IMR-90 (cell line): ENCODE data around the gene SPINK14. TPM values are rescaled to one million over a fixed set of nuclear protein-coding genes. Genes with fewer than 3 reads are reported as not detected.

Source experiments
- ATAC-seq: fragments of 200-7000 bp; cut with Tn5 transposase; 2 replicates; pipeline ENCODE4 v1.9.1; 2020; ENCODE audit warnings: low read depth, mild to moderate bottlenecking, moderate library complexity
- BruUV-seq: library from RNA; stranded (reverse); fragments of 400-500 nt; replicated peaks from 2 replicates; lab custom pipeline; 2021; lab: Mats Ljungman, UMichigan
- CTCF ChIA-PET: fragments of 300-600 bp; formaldehyde crosslinking; extraction: SDS; loops from one replicate; lab custom pipeline; 2021; ENCODE audit warnings: antibody characterized with exemption; lab: Yijun Ruan, JAX
- POLR2A ChIA-PET: fragments of 300-600 bp; sonication (Branson Sonifier 250); formaldehyde crosslinking; loops from one replicate; lab custom pipeline; 2022; ENCODE audit warnings: antibody characterized with exemption; ENCODE audit not compliant: unreplicated experiment; lab: Charles Lee
- DNase-seq: peaks from one replicate; pipeline ENCODE4 v3.0.0; 2013
- H2AFZ ChIP-seq: replicated peaks from 2 replicates; pipeline ENCODE3; 2013; ENCODE audit warnings: low read length, mild to moderate bottlenecking; ENCODE audit not compliant: poor library complexity
- H2AK5ac ChIP-seq: 2 replicates; pipeline ENCODE4 v1.6.1; 2013; ENCODE audit warnings: low read depth, low read length, inconsistent platforms
- H2AK9ac ChIP-seq: replicated peaks from 2 replicates; pipeline ENCODE3; 2013; ENCODE audit warnings: mild to moderate bottlenecking, low read depth, low read length, moderate library complexity; ENCODE audit not compliant: poor library complexity
- H2BK120ac ChIP-seq: 2 replicates; pipeline ENCODE4 v1.6.1; 2013; ENCODE audit warnings: low read depth, low read length, inconsistent platforms
- H2BK15ac ChIP-seq: 3 replicates; pipeline ENCODE4 v1.6.1; 2013; ENCODE audit warnings: low read depth, low read length, inconsistent platforms
- H2BK20ac ChIP-seq: 2 replicates; pipeline ENCODE4 v1.6.1; 2013; ENCODE audit warnings: low read depth, mild to moderate bottlenecking, inconsistent platforms, low read length, moderate library complexity
- H2BK5ac ChIP-seq: 2 replicates; pipeline ENCODE4 v1.6.1; 2013; ENCODE audit warnings: mild to moderate bottlenecking, low read depth, low read length, inconsistent platforms; ENCODE audit not compliant: poor library complexity, severe bottlenecking
- H3K14ac ChIP-seq: replicated peaks from 2 replicates; pipeline ENCODE4 v1.6.1; 2013; ENCODE audit warnings: low read depth, low read length, inconsistent platforms
- H3K18ac ChIP-seq: 2 replicates; pipeline ENCODE4 v1.6.1; 2013; ENCODE audit warnings: low read depth, low read length, control low read depth
- H3K23ac ChIP-seq: 2 replicates; pipeline ENCODE4 v1.6.1; 2013; ENCODE audit warnings: low read depth, low read length, inconsistent platforms
- H3K27ac ChIP-seq: 2 replicates; pipeline ENCODE4 v1.5.1; 2013; ENCODE audit warnings: mild to moderate bottlenecking, control low read depth, low read length; ENCODE audit not compliant: insufficient read depth
- H3K27me3 ChIP-seq: 2 replicates; pipeline ENCODE4 v1.6.1; 2013; ENCODE audit warnings: low read length; ENCODE audit not compliant: control insufficient read depth, insufficient read depth
- H3K36me3 ChIP-seq: 2 replicates; pipeline ENCODE4 v1.6.1; 2013; ENCODE audit warnings: low read length, mixed read lengths; ENCODE audit not compliant: control insufficient read depth, insufficient read depth
- H3K4ac ChIP-seq: 2 replicates; pipeline ENCODE4 v1.6.1; 2013; ENCODE audit warnings: low read depth, low read length, inconsistent platforms
- H3K4me1 ChIP-seq: 2 replicates; pipeline ENCODE4 v1.6.1; 2013; ENCODE audit warnings: low read length, mixed read lengths; ENCODE audit not compliant: control insufficient read depth, insufficient read depth
- H3K4me2 ChIP-seq: 2 replicates; pipeline ENCODE4 v1.6.1; 2013; ENCODE audit warnings: low read depth, mild to moderate bottlenecking, control low read depth, low read length, moderate library complexity
- H3K4me3 ChIP-seq: 2 replicates; pipeline ENCODE4 v1.5.1; 2013; ENCODE audit warnings: low read depth, mild to moderate bottlenecking, control low read depth, low read length, moderate library complexity; ENCODE audit not compliant: insufficient read depth
- H3K56ac ChIP-seq: 2 replicates; pipeline ENCODE4 v1.6.1; 2013; ENCODE audit warnings: low read length, inconsistent platforms; ENCODE audit not compliant: insufficient read depth; ENCODE audit errors: extremely low read depth
- H3K79me1 ChIP-seq, 2 experiments: 2 replicates each; pipeline ENCODE4 v1.6.1; 2013; ENCODE audit warnings: low read length in 2 of 2, inconsistent platforms in 1 of 2, low read depth in 1 of 2
- H3K9ac ChIP-seq: 2 replicates; pipeline ENCODE4 v1.6.1; 2013; ENCODE audit warnings: low read depth, low read length, control low read depth
- H3K9me1 ChIP-seq: 2 replicates; pipeline ENCODE4 v1.6.1; 2013; ENCODE audit warnings: low read length, inconsistent platforms; ENCODE audit not compliant: insufficient read depth
- H3K9me3 ChIP-seq: 2 replicates; pipeline ENCODE4 v1.6.1; 2013; ENCODE audit warnings: low read length; ENCODE audit not compliant: control insufficient read depth, insufficient read depth
- H4K20me1 ChIP-seq: 2 replicates; pipeline ENCODE4 v1.6.1; 2013; ENCODE audit warnings: low read length, inconsistent platforms; ENCODE audit not compliant: insufficient read depth
- H4K5ac ChIP-seq: 2 replicates; pipeline ENCODE4 v1.6.1; 2013; ENCODE audit warnings: mild to moderate bottlenecking, low read depth, low read length, control low read depth
- H4K8ac ChIP-seq, 2 experiments: 2 replicates each; pipeline ENCODE4 v1.6.1; 2013; ENCODE audit warnings: low read depth in 2 of 2, low read length in 2 of 2, control low read depth in 1 of 2, inconsistent platforms in 1 of 2
- H4K91ac ChIP-seq: 2 replicates; pipeline ENCODE4 v1.6.1; 2013; ENCODE audit warnings: low read depth, low read length, inconsistent platforms; ENCODE audit not compliant: insufficient read depth
- CTCF ChIP-seq: conservative IDR thresholded peaks from 2 replicates; pipeline ENCODE4 v1.5.1; 2012; ENCODE audit warnings: mild to moderate bottlenecking, low read depth, low read length, improper control_type of control experiment
- MAZ ChIP-seq: IDR thresholded peaks from 2 replicates; pipeline ENCODE4 v1.6.1; 2012; ENCODE audit warnings: low read depth, mild to moderate bottlenecking, low read length, improper control_type of control experiment, moderate library complexity, borderline replicate concordance
- POLR2A ChIP-seq: IDR thresholded peaks from 2 replicates; pipeline ENCODE4 v1.6.1; 2012; ENCODE audit warnings: mild to moderate bottlenecking, low read depth, low read length
- WGBS, 2 experiments: methylation state at CpG; one replicate each; pipeline versions ENCODE4 v1.1.5 to v1.1.7; 2013; ENCODE audit warnings: missing lambda C conversion rate in 2 of 2; ENCODE audit not compliant: insufficient read length in 1 of 2; ENCODE audit errors: extremely low coverage in 2 of 2; 5-methylcytosine and 5-hydroxymethylcytosine counted together
- dilution Hi-C: fragments of 300-500 bp; cut with HindIII; formaldehyde crosslinking; loops from one replicate; pipeline ENCODE4 v1.14.3; 2018; ENCODE audit warnings: low sequenced_read_pairs; ENCODE audit not compliant: unreplicated experiment
- in situ Hi-C: fragments of 300-500 bp; cut with MboI; formaldehyde crosslinking; loops from 3 replicates; pipeline ENCODE4 v1.14.3; 2019; ENCODE audit warnings: low sequenced_read_pairs, inconsistent platforms, mixed read lengths
- intact Hi-C: fragments of 100-400 bp; cut with micrococcal nuclease; formaldehyde crosslinking; loops from 2 replicates; pipeline ENCODE4 v1.10.0; 2022
- polyA plus RNA-seq, 3 experiments: library from polyadenylated mRNA; depleted of rRNA; stranded (reverse); fragments of >200 nt; gene quantifications; 2 replicates each; pipeline ENCODE4 v1.2.3, GENCODE V29; 2012; ENCODE audit warnings: low replicate concordance in 1 of 3
- total RNA-seq: library from RNA; depleted of rRNA; stranded (reverse); fragments of >200 nt; gene quantifications from 2 replicates; pipeline ENCODE4 v1.2.3, GENCODE V29; 2012

SPINK14 gene
- total and polyA plus RNA-seq, 2 of the 4 experiments (the other 2 are of a cell fraction) = not detected

- Histone ChIP-seq H3K56ac (no peak overlapping the region), H3K79me1 (no peaks in the 10 kb centered on the region), H3K4me1 (no peaks in the 10 kb centered on the region), H3K27me3 (no peaks in the 10 kb centered on the region), H3K9me1 (no peaks in the 10 kb centered on the region), H3K27ac (no peak overlapping the region), H3K9me3 (no peaks in the 10 kb centered on the region), H2BK120ac (no peak overlapping the region), H3K4me2 (no peak overlapping the region), H4K5ac (no peak overlapping the region), H4K91ac (no peak overlapping the region), H2BK15ac (no peak overlapping the region), H3K23ac (no peak overlapping the region), H3K4me3 (no peak overlapping the region), H3K9ac (no peak overlapping the region), H3K4ac (no peak overlapping the region), H4K8ac (no peak overlapping the region), H2BK20ac (no peak overlapping the region), H2AK9ac (no peak overlapping the region), H2BK5ac (no peak overlapping the region), H2AK5ac (no peak overlapping the region), H3K14ac (no peak overlapping the region), H4K20me1 (no peaks in the 10 kb centered on the region), H3K36me3 (no peaks in the 10 kb centered on the region), H3K18ac (no peak overlapping the region), H2AFZ (no peak overlapping the region)
- intact Hi-C loops = no loop called here
- ChIA-PET CTCF (interaction anchor here (1.0 kb wide), 1 partner anchor 567 kb away, joined by 4 read pairs; no protein-coding TSS in a partner anchor), POLR2A (no interaction called here)
- in situ Hi-C loops = no loop called here
- BruUV-seq = no TSS peak
- TF ChIP-seq MAZ = no peak
- no peak for TF ChIP-seq POLR2A
- TF ChIP-seq CTCF = no peak
- no CpG with 5 or more reads among the region's 4 CpGs for WGBS, 2 experiments
- DNase-seq = no peak
- dilution Hi-C loops = no loop called here
- no peak for ATAC-seq
Observed at GRCh38 chr5:148166550-148167283, 1.6 kb upstream of the SPINK14 start.
